ENCODE data around the gene SWSAP1. TPM values are rescaled to one million over a fixed set of nuclear protein-coding genes. Genes with fewer than 3 reads are reported as not detected.

SWSAP1 gene
- total RNA-seq, 1 experiment from 2014 or later: 2.5 TPM

- intact Hi-C loops (cut with micrococcal nuclease): no loop called here
- no peak for TF ChIP-seq YY1 (IDR thresholded peaks at IDR 0.05; ENCODE audit: extremely low read depth, insufficient replicate concordance, low read depth, low read length)
- TF ChIP-seq POLR2AphosphoS5 (IDR thresholded peaks at IDR 0.05; ENCODE audit: low read depth, low read length): no peak
- no peak for TF ChIP-seq ELF1 (IDR thresholded peaks at IDR 0.05; ENCODE audit: borderline replicate concordance, low read depth)
- no peak for TF ChIP-seq EZH2phosphoT487 (IDR thresholded peaks at IDR 0.05; ENCODE audit: borderline replicate concordance)
- TF ChIP-seq REST (IDR thresholded peaks at IDR 0.05; ENCODE audit: low read depth): no peak
- no peak for TF ChIP-seq CBX3 (IDR thresholded peaks at IDR 0.05; ENCODE audit: low read depth)
- no peak for TF ChIP-seq ZNF274 (IDR thresholded peaks at IDR 0.05; ENCODE audit: low read depth, low read length)
- no peak for TF ChIP-seq ZBTB33 (IDR thresholded peaks at IDR 0.05; ENCODE audit: extremely low read depth, insufficient replicate concordance, low read length)
- no peak for TF ChIP-seq SRF (IDR thresholded peaks at IDR 0.05; ENCODE audit: low read depth)
- TF ChIP-seq CEBPB (IDR thresholded peaks at IDR 0.05; ENCODE audit: low read depth): no peak
- no peak for TF ChIP-seq SIN3A (IDR thresholded peaks at IDR 0.05; ENCODE audit: low read depth)
- no peak for TF ChIP-seq RAD21 (IDR thresholded peaks at IDR 0.05; ENCODE audit: low read depth)
- no peak for TF ChIP-seq ATF3 (IDR thresholded peaks at IDR 0.05)
- TF ChIP-seq SP1 (IDR thresholded peaks at IDR 0.05; ENCODE audit: low read depth): no peak
- TF ChIP-seq CTCF (IDR thresholded peaks at IDR 0.05 in 2 of 3, conservative IDR thresholded peaks at IDR 0.05 in 1 of 3; ENCODE audit: borderline replicate concordance in 1 of 3, insufficient read depth in 1 of 3, low read depth in 2 of 3, low read length in 2 of 3): no peak
- TF ChIP-seq POLR2A (IDR thresholded peaks at IDR 0.05; ENCODE audit: borderline replicate concordance, extremely low read depth, insufficient read depth, insufficient read length): no peak
- TF ChIP-seq MAX (IDR thresholded peaks at IDR 0.05): no peak
- RAD21 ChIA-PET (ENCODE audit: low non-redundant PET in 1 of 2, low total read pairs in 2 of 2, uncharacterized antibody in 2 of 2, unreplicated experiment in 2 of 2): interaction anchor here in 1 of 2 experiments (0.6 kb wide), 1 partner anchor 76 kb away, joined by 3 read pairs; no protein-coding TSS in a partner anchor
- DNase-seq (ENCODE audit: low read depth, low spot score) (no peak), ATAC-seq (no peak)
- Histone ChIP-seq H3K36me3 (ENCODE audit: control insufficient read depth in 1 of 2, insufficient read depth in 2 of 2, low read length in 2 of 2) (peaks cover 0 to 1% of the 10 kb centered on the region in 2 experiments; a peak in 1 of 4 replicates), H3K27me3 (ENCODE audit: insufficient read depth, low read length) (no peaks in the 10 kb centered on the region), H3K4me2 (ENCODE audit: low read length) (no peak overlapping the region), H3K4me3 (replicated peaks in 1 of 2; ENCODE audit: low read depth in 1 of 2, low read length in 2 of 2) (no peak overlapping the region), H2AFZ (ENCODE audit: low read depth, low read length, poor library complexity, severe bottlenecking) (no peak overlapping the region), H3K9me2 (ENCODE audit: insufficient read depth) (no peaks in the 10 kb centered on the region), H3K4me1 (ENCODE audit: control insufficient read depth in 1 of 2, insufficient read depth in 2 of 2, low read length in 2 of 2) (peaks cover 9 to 16% of the 10 kb centered on the region in 2 experiments), H4K20me1 (ENCODE audit: insufficient read depth) (no peaks in the 10 kb centered on the region), H3K79me2 (ENCODE audit: insufficient read depth, low read length) (no peaks in the 10 kb centered on the region), H3K27ac (ENCODE audit: low read depth, low read length) (no peak overlapping the region), H3K9ac (ENCODE audit: low read length) (no peak overlapping the region), H3K9me3 (ENCODE audit: control insufficient read depth in 1 of 2, insufficient read depth in 1 of 2, low read depth in 1 of 2, low read length in 2 of 2) (no peaks in the 10 kb centered on the region)
- POLR2A ChIA-PET: interaction anchor here (0.9 to 3.1 kb wide), 3 partner anchors 15 to 39 kb away, joined by 3 to 12 read pairs (median 6); partner anchors contain the start of genes EPOR and PRKCSH
- BruUV-seq (replicated peaks): no TSS peak
- CTCF ChIA-PET: interaction anchor here (1.6 to 2.8 kb wide), 3 partner anchors 14 to 39 kb away, joined by 5 to 40 read pairs (median 6); partner anchors contain the start of genes EPOR, ODAD3 and PRKCSH
These were observed 46.2 kb downstream of the SWSAP1 start for GRCh38 chr19:11420429-11421370.
